CD8-positive, alpha-beta memory T cell (primary cell): Measurements from ENCODE around the gene GRK6. TPM values are rescaled to one million over a fixed set of nuclear protein-coding genes. Genes with fewer than 3 reads are reported as not detected.
A peak's percentile ranks its signal among the peaks of the same experiment; 100 is the strongest.

Source experiments
- CTCF ChIA-PET: fragments of 350-600 bp; sonication (Branson Sonifier 250); formaldehyde crosslinking; loops from one replicate; lab custom pipeline; 2021; ENCODE audit warnings: antibody characterized with exemption; lab: Charles Lee
- POLR2A ChIA-PET: fragments of 350-600 bp; sonication (Branson Sonifier 250); formaldehyde crosslinking; loops from one replicate; lab custom pipeline; 2021; ENCODE audit warnings: antibody characterized with exemption; lab: Charles Lee
- DNase-seq, 5 donors: peaks; one replicate each; pipeline versions ENCODE4 v3.0.0 to v3.0.0-alpha.2; 2020 to 2022; ENCODE audit warnings: mixed read lengths in 1 of 5
- H3K27ac ChIP-seq: one replicate; pipeline ENCODE4 v1.7.0; 2013; ENCODE audit warnings: low read depth, mild to moderate bottlenecking, low read length, moderate library complexity
- H3K27me3 ChIP-seq: 2 replicates; pipeline ENCODE4 v1.7.0; 2013; ENCODE audit warnings: low read length, mild to moderate bottlenecking; ENCODE audit not compliant: insufficient read depth, poor library complexity, severe bottlenecking
- H3K36me3 ChIP-seq: 2 replicates; pipeline ENCODE4 v1.7.0; 2013; ENCODE audit warnings: mild to moderate bottlenecking, low read length, moderate library complexity; ENCODE audit not compliant: insufficient read depth
- H3K4me1 ChIP-seq: 2 replicates; pipeline ENCODE4 v1.7.0; 2013; ENCODE audit warnings: mild to moderate bottlenecking, low read length, moderate library complexity; ENCODE audit not compliant: insufficient read depth
- H3K4me3 ChIP-seq: 2 replicates; pipeline ENCODE4 v1.7.0; 2013; ENCODE audit warnings: mild to moderate bottlenecking, low read length
- H3K9me3 ChIP-seq: 2 replicates; pipeline ENCODE4 v1.7.0; 2013; ENCODE audit warnings: mild to moderate bottlenecking, low read length
- H3K27ac Mint-ChIP-seq, 8 donors: one replicate each; pipeline ENCODE4 v1.8.0; 2020 to 2021; ENCODE audit warnings: mixed read lengths in 8 of 8, mild to moderate bottlenecking in 6 of 8, inconsistent platforms in 3 of 8, moderate library complexity in 3 of 8
- H3K27me3 Mint-ChIP-seq, 2 donors: one replicate each; pipeline ENCODE4 v1.8.0; 2020 to 2021; ENCODE audit warnings: mixed read lengths in 2 of 2, mild to moderate bottlenecking in 1 of 2, moderate library complexity in 1 of 2
- H3K36me3 Mint-ChIP-seq, 3 donors: one replicate each; pipeline ENCODE4 v1.8.0; 2020 to 2021; ENCODE audit warnings: mixed read lengths in 3 of 3, inconsistent platforms in 1 of 3, mild to moderate bottlenecking in 1 of 3
- H3K4me1 Mint-ChIP-seq, 3 donors: one replicate each; pipeline ENCODE4 v1.8.0; 2020 to 2021; ENCODE audit warnings: mixed read lengths in 3 of 3, inconsistent platforms in 1 of 3, mild to moderate bottlenecking in 1 of 3
- H3K4me3 Mint-ChIP-seq, 7 donors: one replicate each; pipeline ENCODE4 v1.8.0; 2020 to 2021; ENCODE audit warnings: mixed read lengths in 7 of 7, mild to moderate bottlenecking in 6 of 7, moderate library complexity in 4 of 7, inconsistent platforms in 2 of 7
- H3K9me3 Mint-ChIP-seq, 5 donors: one replicate each; pipeline ENCODE4 v1.8.0; 2020 to 2022; ENCODE audit warnings: mixed read lengths in 5 of 5, mild to moderate bottlenecking in 3 of 5, moderate library complexity in 2 of 5, inconsistent platforms in 1 of 5
- polyA plus RNA-seq: library from polyadenylated mRNA; unstranded; fragments of 300-500 nt; fragmentation: Illumina TruSeq; gene quantifications from one replicate; pipeline ENCODE4 v1.2.3, GENCODE V29; 2021
- total RNA-seq, 2 experiments: library from RNA; stranded (reverse); gene quantifications; one replicate each; pipeline ENCODE4 v1.2.3, GENCODE V29; 2021

Gene GRK6
- total and polyA plus RNA-seq, 3 experiments from 2014 or later: 180 to 201 (median 185) TPM

DNA sequence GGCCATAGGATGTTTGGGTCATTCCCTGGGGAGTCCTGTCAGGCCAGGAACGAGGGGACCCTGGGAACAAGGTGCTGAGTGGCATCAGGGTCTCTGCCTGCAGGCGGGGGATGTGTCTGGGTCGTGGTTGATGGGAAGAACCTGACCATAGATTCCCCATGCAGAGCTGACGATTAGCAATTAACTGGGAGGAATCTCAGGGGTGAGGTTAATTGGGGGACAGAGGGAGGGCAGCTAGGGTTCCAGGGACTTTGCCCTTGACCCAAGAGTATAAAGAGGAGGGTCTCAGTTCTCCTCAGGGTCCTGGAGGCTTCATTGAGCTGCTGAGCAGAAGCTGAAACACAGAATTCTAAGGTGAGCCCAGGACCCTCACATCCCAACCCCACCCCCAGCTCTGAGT lies 42.3 kb upstream of the GRK6 start, which contains the start of gene SLC34A1:
SLC34A1 (plus strand) TSS at position 301 of the 400 bp plus-strand sequence. CDS start 1,308 bp downstream, outside the sequence.
- DNase-seq: no peak
- Histone ChIP-seq H3K36me3 (no peaks in the 10 kb centered on the region), H3K4me1 (peaks cover 40% of the 10 kb centered on the region), H3K9me3 (no peaks in the 10 kb centered on the region), H3K27me3 (no peaks in the 10 kb centered on the region), H3K27ac (no peak within 1 kb of the TSS), H3K4me3 (no peak within 1 kb of the TSS)
- ChIA-PET POLR2A (interaction anchor here (1.1 kb wide), 1 partner anchor 48 kb away, joined by 4 read pairs; no protein-coding TSS in a partner anchor), CTCF (interaction anchor here (1.0 to 16.1 kb wide), 3 partner anchors 9 to 20 kb away, joined by 3 to 291 read pairs (median 50); partner anchors contain the start of gene PFN3)
- Mint-ChIP-seq H3K4me3 (peak within 1 kb of the TSS in 2 of 7 donors; percentile 32 to 39), H3K4me1 (peaks cover 23 to 40% (median 27%) of the 10 kb centered on the region in 3 donors), H3K36me3 (peaks cover 0 to 2% (median 0%) of the 10 kb centered on the region in 3 donors), H3K27me3 (peaks cover 0 to 2% of the 10 kb centered on the region in 2 donors), H3K27ac (peak within 1 kb of the TSS in 7 of 8 donors; percentile 31 to 85 (median 63)), H3K9me3 (no peaks in the 10 kb centered on the region)

DNA sequence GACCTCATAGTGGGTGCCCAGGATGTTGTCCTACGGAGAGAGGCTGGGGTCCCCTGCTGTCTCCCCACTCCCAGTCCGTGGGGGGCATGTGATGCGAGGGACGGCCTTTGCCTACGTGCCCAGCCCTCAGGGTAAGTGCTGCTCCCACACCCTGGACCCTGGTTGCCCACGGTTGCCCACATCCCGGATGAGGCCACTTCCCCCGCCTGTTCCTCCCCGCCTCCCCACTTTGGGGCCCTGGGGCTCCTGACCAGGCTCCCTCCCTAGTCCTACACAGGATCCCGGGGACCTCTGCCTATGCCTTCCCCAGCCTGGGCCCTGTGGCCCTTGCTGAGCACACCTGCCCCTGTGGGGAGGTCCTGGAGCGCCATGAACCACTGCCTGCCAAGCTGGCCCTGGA lies 40.8 kb upstream of the GRK6 start:
- no peak overlapping the region for H3K27ac ChIP-seq
- no peaks in the 10 kb centered on the region for H3K9me3 ChIP-seq
- Mint-ChIP-seq H3K36me3 (peaks cover 0 to 2% (median 0%) of the 10 kb centered on the region in 3 donors), H3K4me1 (peaks cover 33 to 48% (median 36%) of the 10 kb centered on the region in 3 donors), H3K4me3 (peak overlapping the region in 2 of 7 donors; percentile 39 to 58), H3K9me3 (no peaks in the 10 kb centered on the region), H3K27ac (peak overlapping the region in 5 of 8 donors; percentile 26 to 72 (median 50)), H3K27me3 (peaks cover 0 to 2% of the 10 kb centered on the region in 2 donors)
- ChIA-PET POLR2A (no interaction called here), CTCF (interaction anchor here (1.8 to 16.1 kb wide), 5 partner anchors 12 to 76 kb away, joined by 5 to 291 read pairs (median 50); partner anchors contain the start of genes PFN3 and PRR7)
- no peaks in the 10 kb centered on the region for H3K27me3 ChIP-seq
- H3K4me1 ChIP-seq: peaks cover 49% of the 10 kb centered on the region
- DNase-seq: no peak
- H3K36me3 ChIP-seq: no peaks in the 10 kb centered on the region
- H3K4me3 ChIP-seq: no peak overlapping the region

DNA sequence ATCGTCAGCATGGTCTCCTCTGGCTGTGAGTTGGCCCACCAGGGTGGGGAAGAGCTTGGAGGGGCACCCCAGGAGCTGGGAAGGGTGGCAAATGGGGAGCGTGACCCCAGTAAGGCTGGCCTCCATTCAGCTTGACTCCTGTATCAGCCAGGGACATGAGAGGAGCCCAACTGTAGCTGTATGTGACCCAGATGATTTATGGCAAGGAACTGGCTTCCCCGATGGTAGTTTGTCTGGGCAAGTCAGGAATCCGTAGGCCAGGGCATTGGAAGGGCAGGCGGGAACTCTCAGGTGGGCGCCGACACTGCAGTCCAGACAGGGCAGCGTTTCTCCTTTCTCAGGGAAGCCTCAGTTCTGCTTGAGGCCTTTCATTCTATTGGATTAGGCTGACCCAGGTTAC lies 39.9 kb upstream of the GRK6 start:
- no peak for DNase-seq
- Histone ChIP-seq H3K27me3 (no peaks in the 10 kb centered on the region), H3K9me3 (no peaks in the 10 kb centered on the region), H3K4me3 (no peak overlapping the region), H3K27ac (no peak overlapping the region), H3K4me1 (peaks cover 54% of the 10 kb centered on the region), H3K36me3 (no peaks in the 10 kb centered on the region)
- Mint-ChIP-seq H3K36me3 (peaks cover 0 to 2% (median 0%) of the 10 kb centered on the region in 3 donors), H3K27me3 (peaks cover 0 to 2% of the 10 kb centered on the region in 2 donors), H3K9me3 (no peaks in the 10 kb centered on the region), H3K4me3 (no peak overlapping the region), H3K27ac (peak overlapping the region in 2 of 8 donors; percentile 6 to 27), H3K4me1 (peaks cover 41 to 53% (median 44%) of the 10 kb centered on the region in 3 donors)
- CTCF ChIA-PET: interaction anchor here (1.8 to 16.1 kb wide), 5 partner anchors 13 to 77 kb away, joined by 5 to 291 read pairs (median 50); partner anchors contain the start of genes PFN3 and PRR7
- POLR2A ChIA-PET: interaction anchor here (1.2 kb wide), 1 partner anchor 14 kb away, joined by 3 read pairs; no protein-coding TSS in a partner anchor

DNA sequence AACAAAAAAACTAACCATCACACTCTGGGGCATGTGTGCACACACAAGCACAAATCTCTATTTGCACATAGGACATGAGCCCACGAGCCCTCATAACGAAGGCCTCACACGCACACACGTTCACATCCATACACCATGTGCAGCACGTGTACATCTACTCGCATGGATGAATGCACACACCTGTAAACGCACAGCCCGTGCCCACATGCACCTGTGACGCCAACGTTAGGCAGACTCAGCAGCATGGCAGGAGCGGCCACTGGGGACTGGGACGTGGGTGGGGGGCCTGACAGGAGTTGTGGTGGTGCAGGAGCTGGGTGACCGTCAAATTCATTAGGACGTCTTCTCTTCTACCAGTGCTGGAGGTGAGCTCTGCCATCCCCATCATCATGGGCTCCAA lies 39.1 kb upstream of the GRK6 start:
- Histone ChIP-seq H3K36me3 (no peaks in the 10 kb centered on the region), H3K9me3 (no peaks in the 10 kb centered on the region), H3K27ac (no peak overlapping the region), H3K27me3 (no peaks in the 10 kb centered on the region), H3K4me3 (no peak overlapping the region), H3K4me1 (peaks cover 52% of the 10 kb centered on the region)
- no peak overlapping the region for H3K4me3 Mint-ChIP-seq
- peak overlapping the region in 3 of 8 donors; percentile 54 to 89 (median 61) for H3K27ac Mint-ChIP-seq
- ChIA-PET POLR2A (interaction anchor here (1.2 kb wide), 1 partner anchor 15 kb away, joined by 3 read pairs; no protein-coding TSS in a partner anchor), CTCF (interaction anchor here (2.3 to 16.1 kb wide), 5 partner anchors 17 to 113 kb away, joined by 9 to 291 read pairs (median 136); partner anchors contain the start of genes PDLIM7, PFN3 and PRR7)
- H3K9me3 Mint-ChIP-seq: no peaks in the 10 kb centered on the region
- H3K4me1 Mint-ChIP-seq: peaks cover 41 to 51% (median 43%) of the 10 kb centered on the region in 3 donors
- H3K36me3 Mint-ChIP-seq: peaks cover 0 to under 1% (median 0%) of the 10 kb centered on the region in 3 donors
- H3K27me3 Mint-ChIP-seq: peaks cover 0 to 2% of the 10 kb centered on the region in 2 donors
- DNase-seq: no peak

DNA sequence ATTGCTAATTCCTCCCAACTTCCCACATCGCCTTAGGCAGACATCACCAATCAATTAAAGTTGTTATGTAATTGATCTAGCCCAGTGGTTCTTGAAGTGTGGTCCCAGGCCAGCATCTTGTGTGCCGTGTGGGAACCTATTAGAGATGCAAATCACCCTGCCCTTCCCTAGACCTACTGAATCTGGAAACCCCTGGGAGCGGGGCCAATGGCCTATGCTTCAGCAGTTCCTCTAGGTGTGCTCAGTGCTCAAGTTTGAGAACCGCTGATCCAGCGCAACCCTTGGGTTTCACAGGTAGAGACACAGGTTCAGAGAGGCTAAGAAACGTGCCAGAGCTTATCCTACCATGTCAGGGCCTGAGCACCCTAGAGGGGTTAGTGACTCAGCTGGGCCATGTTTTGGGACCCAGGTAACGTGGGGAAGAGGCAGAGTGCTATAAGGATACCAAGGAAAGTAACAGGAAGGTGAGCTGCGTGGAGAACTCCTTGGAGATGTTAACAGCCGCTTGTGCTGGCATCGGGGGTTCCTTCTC lies 37.9 kb upstream of the GRK6 start:
- Histone ChIP-seq H3K27me3 (no peaks in the 10 kb centered on the region), H3K4me1 (peaks cover 46% of the 10 kb centered on the region), H3K27ac (peak overlapping the region; percentile 49), H3K4me3 (no peak overlapping the region), H3K9me3 (no peaks in the 10 kb centered on the region), H3K36me3 (no peaks in the 10 kb centered on the region)
- Mint-ChIP-seq H3K27ac (peak overlapping the region; percentile 71 to 99 (median 91)), H3K4me3 (peak overlapping the region in 6 of 7 donors; percentile 9 to 78 (median 62)), H3K4me1 (peaks cover 41 to 47% (median 42%) of the 10 kb centered on the region in 3 donors), H3K27me3 (no peaks in the 10 kb centered on the region), H3K9me3 (no peaks in the 10 kb centered on the region), H3K36me3 (no peaks in the 10 kb centered on the region)
- ChIA-PET POLR2A (interaction anchor here (0.9 to 3.3 kb wide), 11 partner anchors 8 to 255 kb away, joined by 3 to 48 read pairs (median 4); partner anchors contain the start of genes LMAN2, PDLIM7 and PRR7), CTCF (interaction anchor here (1.1 to 16.1 kb wide), 17 partner anchors 10 to 276 kb away, joined by 3 to 291 read pairs (median 27); partner anchors contain the start of genes GRK6, PDLIM7, PFN3 and PRR7)
- no peak for DNase-seq

DNA sequence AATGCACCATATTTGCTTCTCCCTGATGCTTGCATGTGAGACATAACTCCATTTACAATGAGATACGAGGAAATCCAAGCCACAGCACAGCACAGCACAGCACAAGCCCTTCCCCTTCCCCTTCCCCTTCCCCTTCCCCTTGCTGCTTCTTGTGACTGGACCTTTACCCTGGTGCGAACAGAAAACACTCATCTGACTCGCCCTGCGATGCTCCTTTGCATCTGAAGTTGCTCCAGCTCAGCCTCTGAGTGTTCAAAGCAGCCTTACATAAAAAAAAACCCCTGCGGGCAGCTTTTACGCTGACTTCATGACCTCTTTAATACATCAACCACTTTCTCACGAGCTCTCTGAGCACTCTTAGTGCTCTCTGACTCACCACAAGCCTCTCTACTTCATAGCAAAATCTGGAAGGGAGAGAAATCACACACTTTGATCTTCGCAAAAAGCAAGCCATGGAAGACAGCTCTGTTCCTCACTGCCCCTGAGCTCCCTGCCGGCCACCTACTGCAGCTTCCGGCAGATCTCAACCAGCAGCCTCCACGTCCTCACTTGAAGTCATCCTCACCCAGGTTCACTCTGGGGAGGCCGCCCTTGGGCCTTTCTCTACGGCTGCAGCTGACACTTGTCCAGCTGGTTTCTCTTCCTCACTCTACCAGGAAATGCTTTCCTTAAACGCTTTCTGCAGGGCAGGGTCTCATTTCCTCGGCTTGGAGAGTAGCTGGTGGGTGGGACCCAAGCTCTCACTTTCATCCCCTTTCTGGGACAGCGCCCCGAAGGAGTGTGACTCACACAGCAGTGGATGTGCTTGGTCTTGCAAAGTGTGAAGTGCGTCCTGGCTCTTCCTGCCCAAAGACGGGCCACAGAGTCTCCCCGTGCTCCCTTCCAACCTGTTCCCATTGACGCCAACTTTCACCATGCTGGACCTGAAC lies 37.0 kb upstream of the GRK6 start:
- Mint-ChIP-seq H3K4me3 (peak overlapping the region; percentile 12 to 78 (median 63)), H3K4me1 (peaks cover 41 to 47% (median 42%) of the 10 kb centered on the region in 3 donors), H3K27me3 (no peaks in the 10 kb centered on the region), H3K27ac (peak overlapping the region; percentile 71 to 99 (median 91)), H3K36me3 (no peaks in the 10 kb centered on the region), H3K9me3 (no peaks in the 10 kb centered on the region)
- Histone ChIP-seq H3K9me3 (no peaks in the 10 kb centered on the region), H3K27me3 (no peaks in the 10 kb centered on the region), H3K36me3 (no peaks in the 10 kb centered on the region), H3K4me3 (peak overlapping the region; percentile 18), H3K27ac (peak overlapping the region; percentile 49), H3K4me1 (peaks cover 46% of the 10 kb centered on the region)
- ChIA-PET POLR2A (interaction anchor here (0.7 to 3.3 kb wide), 17 partner anchors 9 to 256 kb away, joined by 3 to 48 read pairs (median 4); partner anchors contain the start of genes GRK6, LMAN2, PDLIM7 and PRR7), CTCF (interaction anchor here (0.5 to 16.1 kb wide), 30 partner anchors 8 to 277 kb away, joined by 3 to 291 read pairs (median 8); partner anchors contain the start of genes GRK6, LMAN2, PDLIM7 and PFN3)
- DNase-seq: peak; percentile 31 to 76 (median 59)
